ENCODE results near the gene DLL3. TPM values are rescaled to one million over a fixed set of nuclear protein-coding genes. Genes with fewer than 3 reads are reported as not detected.

Gene DLL3, protein sequence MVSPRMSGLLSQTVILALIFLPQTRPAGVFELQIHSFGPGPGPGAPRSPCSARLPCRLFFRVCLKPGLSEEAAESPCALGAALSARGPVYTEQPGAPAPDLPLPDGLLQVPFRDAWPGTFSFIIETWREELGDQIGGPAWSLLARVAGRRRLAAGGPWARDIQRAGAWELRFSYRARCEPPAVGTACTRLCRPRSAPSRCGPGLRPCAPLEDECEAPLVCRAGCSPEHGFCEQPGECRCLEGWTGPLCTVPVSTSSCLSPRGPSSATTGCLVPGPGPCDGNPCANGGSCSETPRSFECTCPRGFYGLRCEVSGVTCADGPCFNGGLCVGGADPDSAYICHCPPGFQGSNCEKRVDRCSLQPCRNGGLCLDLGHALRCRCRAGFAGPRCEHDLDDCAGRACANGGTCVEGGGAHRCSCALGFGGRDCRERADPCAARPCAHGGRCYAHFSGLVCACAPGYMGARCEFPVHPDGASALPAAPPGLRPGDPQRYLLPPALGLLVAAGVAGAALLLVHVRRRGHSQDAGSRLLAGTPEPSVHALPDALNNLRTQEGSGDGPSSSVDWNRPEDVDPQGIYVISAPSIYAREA
- 0.11 and 0.13 TPM in 2 replicates for total RNA-seq

DNA sequence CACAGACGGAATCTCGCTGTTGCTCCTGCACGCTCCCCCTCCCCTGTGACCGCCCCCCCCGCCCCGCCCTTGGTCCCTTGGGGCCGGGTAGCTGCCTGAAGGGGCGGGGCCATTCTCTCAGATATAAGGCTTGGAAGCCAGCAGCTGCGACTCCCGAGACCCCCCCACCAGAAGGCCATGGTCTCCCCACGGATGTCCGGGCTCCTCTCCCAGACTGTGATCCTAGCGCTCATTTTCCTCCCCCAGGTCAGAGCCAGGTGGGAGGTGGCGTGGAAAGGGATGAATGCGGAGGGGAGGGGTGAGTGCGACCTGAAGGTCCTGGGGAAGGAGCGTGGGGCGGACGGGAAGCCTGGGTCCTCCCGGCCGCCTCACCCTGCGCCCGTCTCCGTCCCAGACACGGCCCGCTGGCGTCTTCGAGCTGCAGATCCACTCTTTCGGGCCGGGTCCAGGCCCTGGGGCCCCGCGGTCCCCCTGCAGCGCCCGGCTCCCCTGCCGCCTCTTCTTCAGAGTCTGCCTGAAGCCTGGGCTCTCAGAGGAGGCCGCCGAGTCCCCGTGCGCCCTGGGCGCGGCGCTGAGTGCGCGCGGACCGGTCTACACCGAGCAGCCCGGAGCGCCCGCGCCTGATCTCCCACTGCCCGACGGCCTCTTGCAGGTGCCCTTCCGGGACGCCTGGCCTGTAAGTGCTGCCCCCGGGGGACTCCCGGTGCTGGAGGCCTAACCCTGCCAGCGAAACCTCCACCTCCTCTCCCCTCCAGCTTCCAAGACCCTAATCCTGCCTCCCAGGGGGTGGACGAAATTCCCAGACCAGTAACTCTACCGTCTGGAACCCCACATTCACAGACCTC is at the start of gene DLL3:
DLL3 (plus strand) TSS at position 150 of the 845 bp plus-strand sequence; CDS start at position 178, 28 bp downstream.

DNA sequence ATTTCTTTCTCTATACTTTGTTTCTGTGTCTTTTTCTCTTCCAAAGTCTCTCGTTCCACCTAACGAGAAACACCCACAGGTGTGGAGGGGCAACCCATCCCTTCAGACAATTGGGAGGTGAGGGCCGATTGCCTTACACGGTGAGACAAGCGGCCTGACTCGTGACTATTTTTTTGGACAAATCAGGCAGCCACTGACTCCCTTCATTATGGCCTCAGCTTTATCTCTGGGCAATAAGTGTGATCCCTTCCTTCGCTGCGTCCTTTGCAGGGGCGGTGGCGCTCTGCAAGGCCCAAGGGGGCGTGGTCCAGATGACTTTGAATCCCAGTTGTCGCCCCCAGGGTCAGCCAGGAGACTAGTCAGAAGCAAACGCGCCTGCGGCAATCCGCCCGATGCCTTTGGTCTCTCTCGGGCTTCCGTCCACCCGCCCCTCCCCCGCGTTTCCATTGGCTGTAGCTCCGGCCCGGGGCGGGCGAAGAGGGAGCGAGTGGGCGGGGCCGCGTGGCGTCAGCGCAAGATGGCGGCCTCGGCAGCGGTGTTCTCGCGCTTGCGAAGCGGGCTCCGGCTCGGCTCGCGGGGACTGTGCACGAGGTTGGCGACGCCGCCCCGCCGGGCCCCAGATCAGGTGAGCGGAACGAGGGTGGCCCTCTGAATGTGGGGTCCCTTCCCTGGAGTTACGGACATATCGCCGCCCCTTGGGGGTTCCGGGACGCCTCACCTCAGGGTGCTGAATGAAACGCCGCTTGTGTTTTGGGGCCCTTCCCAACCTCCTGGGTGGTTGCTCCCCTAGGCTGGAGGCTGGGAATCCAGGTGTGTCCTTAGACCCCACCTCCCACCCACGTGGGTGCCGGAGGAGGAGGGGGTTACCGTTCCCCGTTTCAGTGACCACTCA is 18.2 kb upstream of the DLL3 start, which contains the start of gene TIMM50:
TIMM50 (plus strand) TSS at position 502 of the 892 bp plus-strand sequence; CDS start at position 518, 16 bp downstream.

DNA sequence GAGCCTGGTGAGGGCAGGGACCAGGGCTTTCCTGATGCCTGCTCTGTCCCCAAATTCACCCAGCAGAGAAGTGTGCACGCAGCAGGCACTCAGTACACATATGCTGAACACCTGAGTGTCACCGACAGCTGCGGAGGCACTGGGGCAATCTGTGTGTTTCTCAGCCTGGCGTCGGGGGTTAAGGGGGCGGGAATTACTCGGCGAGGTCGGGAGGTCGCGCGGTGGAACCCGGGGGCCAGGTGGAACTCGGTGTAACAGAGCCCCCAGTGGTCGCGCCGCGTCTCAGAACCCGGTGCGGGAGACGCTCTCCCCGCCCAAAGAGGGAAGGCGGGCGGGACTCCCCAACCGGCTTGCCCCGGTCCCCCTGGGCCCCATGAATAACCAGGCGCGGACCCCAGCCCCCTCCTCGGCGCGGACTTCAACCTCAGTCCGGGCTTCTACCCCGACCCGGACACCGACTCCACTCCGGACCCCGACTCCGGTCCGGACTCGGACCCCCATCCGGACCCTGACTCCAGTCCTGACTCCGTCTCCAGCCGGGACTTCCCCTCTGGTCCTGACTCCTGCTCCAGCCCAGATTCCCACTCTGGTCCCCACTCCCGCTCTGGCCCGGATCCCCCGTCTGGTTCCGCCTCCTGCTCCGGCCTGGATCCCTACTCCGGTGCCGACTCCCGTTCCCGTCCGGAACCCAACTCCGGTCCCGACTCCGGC is 16.2 kb downstream of the DLL3 start, which contains the start of gene SELENOV:
SELENOV (plus strand) TSS at position 300 of the 711 bp plus-strand sequence; CDS start at position 374, 74 bp downstream.

DNA sequence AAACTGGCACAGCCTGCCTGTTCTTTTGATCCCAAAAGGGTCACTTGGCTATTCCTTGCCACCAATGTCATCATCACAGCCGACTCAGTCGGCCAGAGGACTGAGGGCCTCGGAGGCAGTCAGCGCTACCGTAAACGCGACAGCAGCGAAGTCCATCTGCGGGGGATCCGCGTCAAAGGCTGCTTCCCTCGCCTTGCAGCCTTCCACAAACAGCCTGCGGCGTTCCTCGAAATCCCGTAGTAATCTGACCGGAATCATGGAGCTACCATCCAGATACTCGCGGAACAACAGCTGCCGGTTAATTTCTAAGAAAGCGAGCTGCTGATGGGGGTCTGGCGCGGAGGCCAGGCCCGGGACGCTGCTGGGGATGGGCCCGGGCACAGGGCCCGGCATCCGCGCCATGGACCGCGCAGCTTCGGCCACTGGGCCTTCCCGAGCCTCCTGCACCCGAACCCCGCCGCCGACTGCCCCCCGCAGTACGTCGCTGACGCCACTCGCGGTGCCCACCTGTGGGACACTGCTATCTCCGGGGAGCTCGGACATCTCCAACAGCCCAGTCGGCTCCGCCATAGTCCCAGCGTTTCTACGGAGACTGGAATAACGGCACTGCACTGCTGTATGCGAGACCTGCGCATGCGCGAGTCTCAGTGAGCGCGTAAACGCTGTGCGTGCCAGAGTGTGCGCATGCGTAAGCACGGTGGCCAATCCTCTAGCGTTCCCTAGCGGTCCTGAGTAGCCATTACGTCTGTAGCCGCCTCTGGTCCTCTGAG is 33.7 kb downstream of the DLL3 start, which contains the start of gene EID2B:
EID2B (minus strand) TSS at position 620 of the 770 bp plus-strand sequence; CDS start at position 570, 50 bp downstream.

DNA sequence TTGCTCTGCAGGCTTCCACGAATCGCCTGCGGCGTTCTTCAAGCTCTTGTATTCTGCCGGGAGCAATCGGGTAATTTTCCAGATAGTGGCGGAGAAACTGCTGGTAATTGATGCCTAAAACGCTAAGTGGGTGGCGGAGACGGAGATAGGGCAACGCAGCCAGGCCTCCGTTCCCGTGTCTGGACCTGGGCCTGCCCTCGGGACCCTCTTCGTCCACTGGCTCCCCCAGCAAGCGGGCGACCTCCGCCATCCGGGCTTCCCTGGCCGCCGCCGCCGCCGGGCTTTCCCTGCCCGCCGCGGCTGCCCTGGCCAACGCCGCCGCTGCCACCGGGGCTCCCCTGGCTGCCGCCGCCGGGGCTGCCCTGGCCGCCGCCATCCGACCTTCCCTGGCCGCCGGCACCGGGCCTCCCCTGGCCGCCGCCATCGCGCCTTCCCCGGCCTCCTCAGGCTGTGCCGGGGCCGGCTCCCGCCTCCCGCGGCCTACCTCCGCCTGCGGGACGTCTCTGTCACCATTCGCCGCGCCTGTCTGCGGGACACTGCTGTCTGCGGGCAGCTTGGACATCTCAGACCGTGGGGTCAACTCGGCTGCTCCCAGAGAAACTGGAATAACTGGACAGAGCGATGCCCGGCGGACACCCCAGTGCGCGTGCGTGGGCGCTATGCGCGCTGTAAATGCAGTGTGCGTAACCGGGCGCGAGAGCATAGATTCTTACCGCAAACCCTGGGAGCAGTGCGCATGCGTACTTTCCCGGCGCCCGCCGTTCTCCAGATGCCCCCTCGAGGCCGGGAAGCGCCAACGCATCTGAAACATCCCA is 41.0 kb downstream of the DLL3 start, which contains the start of gene EID2:
EID2 (minus strand) TSS at position 644 of the 815 bp plus-strand sequence; CDS start at position 562, 82 bp downstream.

Other genes starting within 250 kb of the DLL3 start
- not detected in 2 replicates for gene IFNL2, start 230.6 kb upstream of the DLL3 start, total RNA-seq
- gene IFNL1, start 202.5 kb upstream of the DLL3 start, total RNA-seq, result not detected in 2 replicates
- gene LRFN1, start 178.1 kb upstream of the DLL3 start, total RNA-seq, result 0.11 and 0.13 TPM in 2 replicates
- gene GMFG, start 162.9 kb upstream of the DLL3 start, total RNA-seq, result not detected in 2 replicates
- 47.0 and 52.7 TPM in 2 replicates for gene SAMD4B, start 156.5 kb upstream of the DLL3 start, total RNA-seq
- gene PAF1, start 107.8 kb upstream of the DLL3 start, total RNA-seq, result 30.4 and 38.5 TPM in 2 replicates
- gene MED29, start 107.6 kb upstream of the DLL3 start, total RNA-seq, result 25.6 and 28.4 TPM in 2 replicates
- gene ZFP36, start 92.1 kb upstream of the DLL3 start, total RNA-seq, result 14.2 and 24.2 TPM in 2 replicates
- 8.8 and 11.6 TPM in 2 replicates for gene PLEKHG2, start 86.3 kb upstream of the DLL3 start, total RNA-seq
- gene RPS16, start 63.0 kb upstream of the DLL3 start, total RNA-seq, result 92.2 and 134 TPM in 2 replicates
- 74.3 and 98.4 TPM in 2 replicates for gene SUPT5H, start 53.4 kb upstream of the DLL3 start, total RNA-seq
- gene TIMM50, start 18.1 kb upstream of the DLL3 start, total RNA-seq, result 39.0 and 39.7 TPM in 2 replicates
- not detected in 2 replicates for gene SELENOV, start 16.2 kb downstream of the DLL3 start, total RNA-seq
- gene EID2B, start 33.9 kb downstream of the DLL3 start, total RNA-seq, result 2.8 and 3.3 TPM in 2 replicates
- gene EID2, start 41.2 kb downstream of the DLL3 start, total RNA-seq, result 8.5 and 9.8 TPM in 2 replicates
- gene LGALS13, start 103.6 kb downstream of the DLL3 start, total RNA-seq, result not detected in 2 replicates
- gene LGALS16, start 157.0 kb downstream of the DLL3 start, total RNA-seq, result not detected in 2 replicates
- not detected in 2 replicates for gene LGALS14, start 205.5 kb downstream of the DLL3 start, total RNA-seq
- not detected in 2 replicates for gene CLC, start 239.1 kb downstream of the DLL3 start, total RNA-seq

Measured in articular chondrocyte of knee joint (primary cell).